ENCODE results near the gene DOCK7. TPM values are rescaled to one million over a fixed set of nuclear protein-coding genes. Genes with fewer than 3 reads are reported as not detected.

The DOCK7 gene
- total and polyA plus RNA-seq, 2 of the 8 experiments (the other 6 are each of a cell fraction or from before 2014, with no cell fraction given): 10.2 to 33.7 TPM

DNA sequence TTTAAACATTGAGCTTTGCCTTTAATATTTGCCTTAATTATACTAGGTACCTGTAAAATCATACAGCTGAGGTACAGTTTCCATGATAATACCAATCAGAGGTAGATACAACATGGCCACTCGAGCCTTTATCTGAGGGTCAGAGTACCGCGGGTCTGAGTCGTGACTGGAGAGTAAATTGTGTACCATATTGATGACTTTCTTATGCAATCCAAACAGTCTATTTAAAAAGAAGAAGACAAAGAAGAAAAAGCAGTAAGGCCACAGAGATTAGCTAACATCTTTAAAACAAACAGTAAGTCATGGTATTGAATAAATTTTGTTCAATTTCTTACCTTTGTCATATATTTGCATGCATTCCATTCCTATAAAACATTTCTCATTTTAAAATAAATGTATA lies 159.0 kb downstream of the DOCK7 start:
- no peaks in the 10 kb centered on the region for H3K9me3 ChIP-seq (ENCODE audit: insufficient read depth in 2 of 2, low read depth in 1 of 2, low read length in 1 of 2)
- CTCF ChIA-PET (ENCODE audit: partially characterized antibody): interaction anchor here (1.1 to 3.2 kb wide), 13 partner anchors 10 to 312 kb away, joined by 3 to 50 read pairs (median 7); no protein-coding TSS in a partner anchor
- H3K4ac ChIP-seq (replicated peaks; ENCODE audit: insufficient read length, low read depth, low read length): no peak overlapping the region
- no peaks in the 10 kb centered on the region for H3K79me2 ChIP-seq (ENCODE audit: control insufficient read depth in 1 of 2, insufficient read depth in 2 of 2, low read length in 2 of 2)
- peaks cover 0 to 1% of the 10 kb centered on the region in 2 experiments for H4K20me1 ChIP-seq (replicated peaks in 1 of 2; ENCODE audit: control insufficient read depth in 1 of 2, insufficient read depth in 2 of 2, low read length in 2 of 2)
- no peak overlapping the region for H2AFZ ChIP-seq (ENCODE audit: low read length)
- H4K91ac ChIP-seq (replicated peaks; ENCODE audit: insufficient read length, low read length): no peak overlapping the region
- H4K5ac ChIP-seq (ENCODE audit: insufficient read length, low read depth, low read length): no peak overlapping the region
- H2BK120ac ChIP-seq (replicated peaks; ENCODE audit: low read depth, low read length): no peak overlapping the region
- POLR2A ChIA-PET (ENCODE audit: partially characterized antibody): no interaction called here
- no peak overlapping the region for H2BK12ac ChIP-seq (ENCODE audit: low read depth, low read length)
- H3K23me2 ChIP-seq (ENCODE audit: low read depth, low read length): no peaks in the 10 kb centered on the region
- 92% methylated on average over 4 of the region's 4 CpGs; no CpG with 5 or more reads in 1 of the 2 experiments for WGBS, 2 experiments (ENCODE audit: extremely low coverage in 1 of 2, insufficient coverage in 1 of 2, insufficient read length in 1 of 2, insufficient replicate concordance in 2 of 2, low coverage in 1 of 2, low lambda C conversion rate in 2 of 2, missing lambda C conversion rate in 1 of 2)
- no peaks in the 10 kb centered on the region for H3K36me3 ChIP-seq (ENCODE audit: control insufficient read depth in 2 of 4, insufficient read depth in 4 of 4, low read length in 3 of 4)
- no peak overlapping the region for H3K18ac ChIP-seq (ENCODE audit: extremely low read depth, low read length)
- no peak overlapping the region for H2BK5ac ChIP-seq (ENCODE audit: low read depth, low read length)
- no peak overlapping the region for H2BK20ac ChIP-seq (ENCODE audit: low read length)
- no peaks in the 10 kb centered on the region for H3K79me1 ChIP-seq (ENCODE audit: low read depth, low read length)
- no peak overlapping the region for H3K9ac ChIP-seq (replicated peaks in 1 of 4; ENCODE audit: extremely low read depth in 1 of 4, low read depth in 3 of 4, low read length in 3 of 4)
- no peak overlapping the region for H3K23ac ChIP-seq (ENCODE audit: insufficient read length)
- no peak overlapping the region for H3K4me3 ChIP-seq (ENCODE audit: extremely low read depth in 1 of 4, insufficient read depth in 2 of 4, low read depth in 3 of 4, low read length in 4 of 4)
- H3K27ac ChIP-seq (ENCODE audit: low read depth, low read length): no peak overlapping the region
- H4K8ac ChIP-seq (ENCODE audit: extremely low read depth, insufficient read depth, low read length): no peak overlapping the region
- H3K27me3 ChIP-seq (replicated peaks in 1 of 4; ENCODE audit: control insufficient read depth in 3 of 4, extremely low read depth in 1 of 4, insufficient read depth in 3 of 4, low read length in 3 of 4): peaks cover 0 to 1% (median 0%) of the 10 kb centered on the region in 4 experiments; a peak in 1 of 7 replicates
- no peak overlapping the region for H2BK15ac ChIP-seq (ENCODE audit: low read length)
- no peak overlapping the region for H2AK5ac ChIP-seq (ENCODE audit: low read depth, low read length)
- H3K4me2 ChIP-seq (ENCODE audit: insufficient read depth in 1 of 2, low read depth in 2 of 2, low read length in 2 of 2): no peak overlapping the region
- H3K56ac ChIP-seq (replicated peaks; ENCODE audit: insufficient read length, low read depth, low read length): no peak overlapping the region
- DNase-seq (ENCODE audit: low read depth in 1 of 2, low spot score in 2 of 2) (no peak), FAIRE-seq (no peak)
- H3K14ac ChIP-seq (ENCODE audit: insufficient read length): no peak overlapping the region
- no peaks in the 10 kb centered on the region for H3K4me1 ChIP-seq (replicated peaks in 1 of 4; ENCODE audit: control insufficient read depth in 3 of 4, insufficient read depth in 4 of 4, low read length in 3 of 4)
- no peak for TF ChIP-seq TEAD4 (IDR thresholded peaks at IDR 0.05; ENCODE audit: low read depth, low read length)
- no peak for TF ChIP-seq CEBPB (IDR thresholded peaks at IDR 0.05; ENCODE audit: low read depth, low read length)
- TF ChIP-seq TCF12 (IDR thresholded peaks at IDR 0.05; ENCODE audit: low read depth, low read length): no peak
- TF ChIP-seq HDAC6 (IDR thresholded peaks at IDR 0.05; ENCODE audit: low read depth, low read length): no peak
- no peak for TF ChIP-seq EP300 (IDR thresholded peaks at IDR 0.05; ENCODE audit: borderline replicate concordance in 1 of 2, low read depth in 2 of 2, low read length in 2 of 2)

Data from H1 (cell line).